H1 (cell line): Measurements from ENCODE around the gene NFIA. TPM values are rescaled to one million over a fixed set of nuclear protein-coding genes. Genes with fewer than 3 reads are reported as not detected.

ENCODE experiments used
- CTCF ChIA-PET: fragments of 300-600 bp; sonication (Branson Sonifier 250); formaldehyde crosslinking; loops from one replicate; lab custom pipeline; 2021; ENCODE audit not compliant: partially characterized antibody; lab: Charles Lee
- POLR2A ChIA-PET: fragments of 300-600 bp; sonication (Branson Sonifier 250); formaldehyde crosslinking; loops from one replicate; lab custom pipeline; 2021; ENCODE audit warnings: inconsistent platforms; ENCODE audit not compliant: partially characterized antibody; lab: Charles Lee
- DNase-seq, 2 experiments: peaks; one replicate each; pipeline versions ENCODE4 v3.0.0 to v3.0.0-alpha.2; 2010 to 2022; ENCODE audit warnings: low spot score in 2 of 2, low read depth in 1 of 2, mixed read lengths in 1 of 2
- FAIRE-seq: peaks from 2 replicates; lab custom pipeline; 2011; peaks lifted over from hg19 to GRCh38; lab: Jason Lieb, UNC
- H2AFZ ChIP-seq: 2 replicates; pipeline ENCODE4 v1.8.1; 2012; ENCODE audit warnings: low read length, inconsistent platforms
- H2AK5ac ChIP-seq: 2 replicates; pipeline ENCODE4 v1.6.1; 2013; ENCODE audit warnings: low read depth, low read length
- H2BK120ac ChIP-seq: replicated peaks from 2 replicates; pipeline ENCODE3; 2013; ENCODE audit warnings: low read depth, low read length, inconsistent platforms
- H2BK12ac ChIP-seq: 2 replicates; pipeline ENCODE4 v1.6.1; 2013; ENCODE audit warnings: low read depth, low read length
- H2BK15ac ChIP-seq: 2 replicates; pipeline ENCODE4 v1.6.1; 2013; ENCODE audit warnings: low read length
- H2BK20ac ChIP-seq: 2 replicates; pipeline ENCODE4 v1.6.1; 2013; ENCODE audit warnings: low read length
- H2BK5ac ChIP-seq: 2 replicates; pipeline ENCODE4 v1.6.1; 2013; ENCODE audit warnings: low read depth, low read length
- H3K14ac ChIP-seq: 2 replicates; pipeline ENCODE4 v1.6.1; 2013; ENCODE audit warnings: inconsistent platforms; ENCODE audit not compliant: insufficient read length
- H3K18ac ChIP-seq: 2 replicates; pipeline ENCODE4 v1.6.1; 2013; ENCODE audit warnings: low read length; ENCODE audit errors: extremely low read depth
- H3K23ac ChIP-seq: 2 replicates; pipeline ENCODE4 v1.6.1; 2013; ENCODE audit warnings: inconsistent platforms; ENCODE audit not compliant: insufficient read length
- H3K23me2 ChIP-seq: 2 replicates; pipeline ENCODE4 v1.6.1; 2013; ENCODE audit warnings: low read depth, low read length
- H3K27ac ChIP-seq: 2 replicates; pipeline ENCODE4 v1.6.1; 2011; ENCODE audit warnings: low read depth, low read length, inconsistent platforms
- H3K27me3 ChIP-seq, 4 experiments: replicated peaks in 1 of 4; 1 replicate in 1 of 4; 2 replicates in 3 of 4; pipeline versions ENCODE4 v1.6.1 to v1.8.1; 2011 to 2013; ENCODE audit warnings: low read length in 3 of 4, mild to moderate bottlenecking in 3 of 4, inconsistent platforms in 2 of 4, mixed read lengths in 2 of 4, moderate library complexity in 1 of 4; ENCODE audit not compliant: control insufficient read depth in 3 of 4, insufficient read depth in 3 of 4; ENCODE audit errors: extremely low read depth in 1 of 4
- H3K36me3 ChIP-seq, 4 experiments: 2 replicates each; pipeline versions ENCODE4 v1.6.1 to v1.8.1; 2011 to 2013; ENCODE audit warnings: mild to moderate bottlenecking in 4 of 4, low read length in 3 of 4, moderate library complexity in 2 of 4, control low read depth in 1 of 4, inconsistent platforms in 1 of 4; ENCODE audit not compliant: insufficient read depth in 4 of 4, control insufficient read depth in 2 of 4
- H3K4ac ChIP-seq: replicated peaks from 2 replicates; pipeline ENCODE3; 2013; ENCODE audit warnings: low read length, low read depth, mixed read lengths, inconsistent platforms; ENCODE audit not compliant: insufficient read length
- H3K4me1 ChIP-seq, 4 experiments: replicated peaks in 1 of 4; 1 replicate in 1 of 4; 2 replicates in 3 of 4; pipeline versions ENCODE4 v1.6.1 to v1.8.1; 2011 to 2013; ENCODE audit warnings: low read length in 3 of 4, inconsistent platforms in 2 of 4, mixed read lengths in 1 of 4; ENCODE audit not compliant: insufficient read depth in 4 of 4, control insufficient read depth in 3 of 4
- H3K4me2 ChIP-seq, 2 experiments: 2 replicates each; pipeline versions ENCODE4 v1.6.1 to v1.8.1; 2011 to 2013; ENCODE audit warnings: low read depth in 2 of 2, low read length in 2 of 2, control low read depth in 1 of 2, inconsistent platforms in 1 of 2, mild to moderate bottlenecking in 1 of 2; ENCODE audit not compliant: insufficient read depth in 1 of 2
- H3K4me3 ChIP-seq, 4 experiments: fragments of 200-600, 300-600 bp in 1 of 4; sonication (generic), shearing (Covaris generic), sonication (Bioruptor Twin) in 1 of 4; 2 replicates each; pipeline versions ENCODE4 v1.5.1 to v1.8.1; 2011 to 2016; ENCODE audit warnings: low read length in 4 of 4, low read depth in 3 of 4, control low read depth in 2 of 4, inconsistent platforms in 2 of 4, mild to moderate bottlenecking in 2 of 4, mixed read lengths in 1 of 4, moderate library complexity in 1 of 4; ENCODE audit not compliant: insufficient read depth in 2 of 4; ENCODE audit errors: extremely low read depth in 1 of 4
- H3K56ac ChIP-seq: replicated peaks from 2 replicates; pipeline ENCODE3; 2013; ENCODE audit warnings: low read depth, mild to moderate bottlenecking, mixed read lengths, low read length, inconsistent platforms; ENCODE audit not compliant: insufficient read length
- H3K79me1 ChIP-seq: 2 replicates; pipeline ENCODE4 v1.6.1; 2013; ENCODE audit warnings: low read depth, low read length, control low read depth
- H3K79me2 ChIP-seq, 2 experiments: 2 replicates each; pipeline versions ENCODE4 v1.6.1 to v1.8.1; 2012 to 2013; ENCODE audit warnings: low read length in 2 of 2, mild to moderate bottlenecking in 2 of 2, inconsistent platforms in 1 of 2; ENCODE audit not compliant: insufficient read depth in 2 of 2, control insufficient read depth in 1 of 2
- H3K9ac ChIP-seq, 4 experiments: replicated peaks in 1 of 4; 1 replicate in 1 of 4; 2 replicates in 3 of 4; pipeline versions ENCODE4 v1.6.1 to v1.8.1; 2011 to 2013; ENCODE audit warnings: low read depth in 3 of 4, low read length in 3 of 4, control low read depth in 2 of 4, mild to moderate bottlenecking in 2 of 4, moderate library complexity in 2 of 4, inconsistent platforms in 1 of 4; ENCODE audit errors: extremely low read depth in 1 of 4
- H3K9me3 ChIP-seq, 2 experiments: 2 replicates each; pipeline versions ENCODE4 v1.6.1 to v1.8.1; 2012 to 2013; ENCODE audit warnings: mild to moderate bottlenecking in 2 of 2, moderate library complexity in 2 of 2, control low read depth in 1 of 2, inconsistent platforms in 1 of 2, low read depth in 1 of 2, low read length in 1 of 2, mixed read lengths in 1 of 2; ENCODE audit not compliant: insufficient read depth in 2 of 2
- H4K20me1 ChIP-seq, 2 experiments: replicated peaks in 1 of 2; 2 replicates each; pipeline versions ENCODE3 to v1.8.1; 2011 to 2013; ENCODE audit warnings: inconsistent platforms in 2 of 2, low read length in 2 of 2, mild to moderate bottlenecking in 1 of 2; ENCODE audit not compliant: insufficient read depth in 2 of 2, control insufficient read depth in 1 of 2
- H4K5ac ChIP-seq: 2 replicates; pipeline ENCODE4 v1.6.1; 2013; ENCODE audit warnings: low read length, low read depth, mixed read lengths, inconsistent platforms; ENCODE audit not compliant: insufficient read length
- H4K8ac ChIP-seq: 2 replicates; pipeline ENCODE4 v1.8.0; 2013; ENCODE audit warnings: mild to moderate bottlenecking, moderate library complexity, low read length, inconsistent platforms; ENCODE audit not compliant: insufficient read depth; ENCODE audit errors: extremely low read depth
- H4K91ac ChIP-seq: replicated peaks from 2 replicates; pipeline ENCODE3; 2013; ENCODE audit warnings: low read length, mixed read lengths, inconsistent platforms; ENCODE audit not compliant: insufficient read length
- JUND ChIP-seq: IDR thresholded peaks from 2 replicates; pipeline ENCODE4 v1.6.1; 2011; ENCODE audit warnings: mild to moderate bottlenecking, improper control_type of control experiment, low read length
- RNF2 ChIP-seq: fragments of 200-900, 300-1000 bp; sonication (generic); IDR thresholded peaks from 2 replicates; pipeline ENCODE4 v1.7.1; 2016; ENCODE audit warnings: borderline replicate concordance, low read depth, mild to moderate bottlenecking, antibody characterized with exemption, low read length; ENCODE audit not compliant: poor library complexity, severe bottlenecking; ENCODE audit errors: missing control alignments
- SIN3A ChIP-seq, 2 experiments: IDR thresholded peaks in 1 of 2; conservative IDR thresholded peaks in 1 of 2; 2 replicates each; pipeline ENCODE4 v1.6.1; 2011 to 2012; ENCODE audit warnings: low read length in 2 of 2, improper control_type of control experiment in 1 of 2, low read depth in 1 of 2, mild to moderate bottlenecking in 1 of 2
- WGBS, 2 experiments: shearing (Covaris generic) in 1 of 2; methylation state at CpG; one replicate each; pipeline versions ENCODE4 v1.1.6 to v1.1.7; 2013 to 2015; ENCODE audit warnings: low lambda C conversion rate in 2 of 2, mixed read lengths in 2 of 2, inconsistent platforms in 1 of 2, low coverage in 1 of 2, missing lambda C conversion rate in 1 of 2; ENCODE audit not compliant: insufficient replicate concordance in 2 of 2, insufficient coverage in 1 of 2, insufficient read length in 1 of 2; ENCODE audit errors: extremely low coverage in 1 of 2, missing lambda C conversion rate in 1 of 2; 5-methylcytosine and 5-hydroxymethylcytosine counted together
- polyA plus RNA-seq, 7 experiments: library from polyadenylated mRNA; depleted of rRNA in 3 of 7; stranded (reverse) in 5 of 7; unstranded in 2 of 7; fragments of >200 nt in 5 of 7; fragments of 200-250 nt in 2 of 7; gene quantifications; 1 replicate in 5 of 7; 2 replicates in 1 of 7; 4 replicates in 1 of 7; pipeline versions ENCODE4 v1.2.1 to v1.2.3, GENCODE V29; 2011 to 2013; ENCODE audit warnings: missing spikeins in 2 of 7, mixed read lengths in 2 of 7
- total RNA-seq: library from RNA; stranded (reverse); fragmentation: NEBNext Ultra II Directional; extraction: Animal tissue kit (Norgen Biotek cat#: 25700); gene quantifications from 2 replicates; pipeline ENCODE4 v1.2.1, GENCODE V29; 2021

NFIA gene
- total and polyA plus RNA-seq, 2 of the 8 experiments (the other 6 are each of a cell fraction or from before 2014, with no cell fraction given) = 1.8 to 2.3 TPM

DNA sequence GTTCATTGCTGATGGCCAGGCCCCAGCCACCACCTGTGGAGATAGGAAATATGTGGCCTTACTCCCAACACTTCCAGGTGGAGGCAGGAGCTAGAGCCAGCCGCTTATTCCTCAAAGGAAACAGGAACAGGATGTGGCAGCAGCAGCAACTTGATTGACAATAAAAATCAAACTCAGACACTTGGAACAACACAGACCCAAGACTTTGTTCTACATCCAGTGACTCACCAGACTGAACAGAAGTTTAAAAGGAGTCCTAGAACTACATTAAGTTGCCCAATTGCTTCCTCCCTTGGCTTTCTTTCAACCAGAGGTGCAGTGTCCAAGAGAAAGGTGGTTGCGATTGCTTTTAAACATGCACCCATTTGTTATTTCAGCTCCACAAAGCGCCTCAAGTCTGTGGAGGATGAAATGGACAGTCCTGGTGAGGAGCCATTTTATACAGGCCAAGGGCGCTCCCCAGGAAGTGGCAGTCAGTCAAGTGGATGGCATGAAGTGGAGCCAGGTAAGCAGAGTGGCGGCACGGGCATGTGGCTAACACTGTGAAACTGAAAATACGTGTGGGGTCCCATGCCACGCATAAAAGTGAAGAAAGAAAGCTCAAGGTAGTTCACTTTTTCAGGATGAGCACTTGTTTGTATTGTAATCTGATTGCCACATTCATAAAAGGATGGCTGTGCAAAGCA is 276.6 kb downstream of the NFIA start:
- Histone ChIP-seq H2BK120ac (no peak overlapping the region), H4K20me1 (no peaks in the 10 kb centered on the region), H3K27me3 (no peaks in the 10 kb centered on the region), H2BK15ac (no peak overlapping the region), H3K4me2 (no peak overlapping the region), H3K14ac (no peak overlapping the region)
- POLR2A ChIA-PET = no interaction called here
- TF ChIP-seq RNF2 (no peak), JUND (no peak), SIN3A (conservative IDR thresholded peaks at IDR 0.05 in 1 of 2, IDR thresholded peaks at IDR 0.05 in 1 of 2; ENCODE audit: low read depth in 1 of 2, low read length in 2 of 2) (no peak)
- TF ChIP-seq, all 59 proteins: peak for 0
- Histone ChIP-seq H4K5ac (no peak overlapping the region), H2AFZ (no peak overlapping the region), H3K9me3 (no peaks in the 10 kb centered on the region), H3K4me1 (peaks cover 0 to 3% (median 1%) of the 10 kb centered on the region in 4 experiments; a peak in 1 of 7 replicates), H2BK20ac (no peak overlapping the region), H4K91ac (no peak overlapping the region), H3K18ac (no peak overlapping the region), H3K23me2 (no peaks in the 10 kb centered on the region), H3K79me1 (no peaks in the 10 kb centered on the region), H3K4me3 (no peak overlapping the region), H3K23ac (no peak overlapping the region), H3K36me3 (no peaks in the 10 kb centered on the region), H3K4ac (no peak overlapping the region), H4K8ac (no peak overlapping the region), H2BK12ac (no peak overlapping the region), H2AK5ac (no peak overlapping the region), H3K79me2 (no peaks in the 10 kb centered on the region), H3K9ac (no peak overlapping the region), H2BK5ac (no peak overlapping the region), H3K56ac (no peak overlapping the region), H3K27ac (no peak overlapping the region)
- FAIRE-seq = no peak
- CTCF ChIA-PET = interaction anchor here (1.0 kb wide), 1 partner anchor 37 kb away, joined by 3 read pairs; no protein-coding TSS in a partner anchor
- no peak for DNase-seq
- WGBS, 2 experiments = 91% methylated on average over 8 of the region's 8 CpGs; no CpG with 5 or more reads in 1 of the 2 experiments
